ENCODE measurements around the gene GGT7.
"Not testable (repeated sequence)": the region's sequence is repeated elsewhere in the genome, so short reads cannot be mapped to it uniquely, and the experiment has no call there.

GGT7 gene

GRCh38 chr20:34834459-34834893 lies 38.2 kb downstream of the GGT7 start:
- peak; percentile 28 for DNase-seq

- DNase-seq = no peak
Measured at GRCh38 chr20:34831936-34832335, 40.7 kb downstream of the GGT7 start.

GRCh38 chr20:34829191-34829590 lies 43.5 kb downstream of the GGT7 start:
- DNase-seq = no peak

GRCh38 chr20:34825530-34826362 lies 46.9 kb downstream of the GGT7 start, which contains the start of gene NCOA6:
TSS of gene NCOA6 (minus strand) at chr20:34825651. CDS start at chr20:34782355, 43,296 bp downstream.
- peak; percentile 34 for DNase-seq

- no peak for DNase-seq
Measured at GRCh38 chr20:34824806-34825529, 47.7 kb downstream of the GGT7 start.

GRCh38 chr20:34824452-34824805 lies 48.2 kb downstream of the GGT7 start:
- peak; percentile 19 for DNase-seq

GRCh38 chr20:34824026-34824425 lies 48.6 kb downstream of the GGT7 start:
- DNase-seq = no peak

GRCh38 chr20:34820805-34821578 lies 51.7 kb downstream of the GGT7 start:
- no peak for DNase-seq

GRCh38 chr20:34817801-34818200 lies 54.9 kb downstream of the GGT7 start:
- no peak for DNase-seq

GRCh38 chr20:34817072-34817471 lies 55.6 kb downstream of the GGT7 start:
- DNase-seq = no peak

GRCh38 chr20:34815636-34816035 lies 57.0 kb downstream of the GGT7 start:
- DNase-seq = no peak

GRCh38 chr20:34808583-34808982 lies 64.1 kb downstream of the GGT7 start:
- DNase-seq = no peak

GRCh38 chr20:34807944-34808465 lies 64.7 kb downstream of the GGT7 start:
- not testable (repeated sequence) for DNase-seq

GRCh38 chr20:34806255-34806654 lies 66.4 kb downstream of the GGT7 start:
- DNase-seq = no peak

- no peak for DNase-seq
Measured at GRCh38 chr20:34798871-34799270, 73.8 kb downstream of the GGT7 start.

GRCh38 chr20:34798328-34798727 lies 74.3 kb downstream of the GGT7 start:
- DNase-seq = no peak

GRCh38 chr20:34797012-34797995 lies 75.4 kb downstream of the GGT7 start:
- DNase-seq = no peak
